ENCODE measurements around the gene NXPE3. TPM values are rescaled to one million over a fixed set of nuclear protein-coding genes. Genes with fewer than 3 reads are reported as not detected.

Gene NXPE3
- total and polyA plus RNA-seq, 8 donors = 10.0 to 17.0 (median 12.8) TPM

- no peak for TF ChIP-seq CTCF (IDR thresholded peaks at IDR 0.05)
- H3K36me3 ChIP-seq = peaks cover 21 to 38% of the 10 kb centered on the region in 2 donors
- peak in 2 of 4 donors; percentile 56 to 67 for DNase-seq
- peak overlapping the region; percentile 76 to 94 for H3K4me3 ChIP-seq
- no peaks in the 10 kb centered on the region for H3K27me3 ChIP-seq
- peaks cover 6 to 64% of the 10 kb centered on the region in 2 donors for H3K4me1 ChIP-seq
- H3K9me3 ChIP-seq = no peaks in the 10 kb centered on the region
- ATAC-seq = no peak
- intact Hi-C loops (cut with DNase I) = no loop called here
- H3K27ac ChIP-seq = peak overlapping the region; percentile 99 to 100
Measured at GRCh38 chr3:101850246-101851051, 71.4 kb downstream of the NXPE3 start.

GRCh38 chr3:101851072-101851770 lies 72.2 kb downstream of the NXPE3 start:
- Histone ChIP-seq H3K36me3 (peaks cover 26 to 46% of the 10 kb centered on the region in 2 donors), H3K4me1 (peaks cover 6 to 72% of the 10 kb centered on the region in 2 donors), H3K4me3 (peak overlapping the region; percentile 76 to 94), H3K9me3 (no peaks in the 10 kb centered on the region), H3K27me3 (no peaks in the 10 kb centered on the region), H3K27ac (peak overlapping the region; percentile 99 to 100)
- no peak for TF ChIP-seq CTCF (IDR thresholded peaks at IDR 0.05)
- ATAC-seq = no peak
- peak in 1 of 4 donors; percentile 25 for DNase-seq
- intact Hi-C loops (cut with DNase I) = no loop called here

- intact Hi-C loops (cut with DNase I) = no loop called here
- Histone ChIP-seq H3K4me1 (peaks cover 6 to 76% of the 10 kb centered on the region in 2 donors), H3K27me3 (no peaks in the 10 kb centered on the region), H3K4me3 (peak overlapping the region; percentile 76 to 94), H3K9me3 (no peaks in the 10 kb centered on the region), H3K27ac (peak overlapping the region; percentile 99 to 100), H3K36me3 (peaks cover 26 to 55% of the 10 kb centered on the region in 2 donors)
- no peak for TF ChIP-seq CTCF (IDR thresholded peaks at IDR 0.05)
- no peak for DNase-seq
- no peak for ATAC-seq
Measured at GRCh38 chr3:101851850-101852714, 73.1 kb downstream of the NXPE3 start.

- DNase-seq (no peak), ATAC-seq (no peak)
- peak overlapping the region in 1 of 2 donors; percentile 33 for H3K27ac ChIP-seq
- H3K4me3 ChIP-seq = peak overlapping the region in 1 of 2 donors; percentile 76
- peaks cover 0 to 74% of the 10 kb centered on the region in 2 donors for H3K4me1 ChIP-seq
- intact Hi-C loops (cut with DNase I) = no loop called here
- TF ChIP-seq CTCF (IDR thresholded peaks at IDR 0.05) = no peak
- H3K36me3 ChIP-seq = peaks cover 26 to 66% of the 10 kb centered on the region in 2 donors
- H3K9me3 ChIP-seq = no peaks in the 10 kb centered on the region
- no peaks in the 10 kb centered on the region for H3K27me3 ChIP-seq
Measured at GRCh38 chr3:101852983-101853840, 74.2 kb downstream of the NXPE3 start.
